ENCODE measurements around the gene CHKB. TPM values are rescaled to one million over a fixed set of nuclear protein-coding genes. Genes with fewer than 3 reads are reported as not detected.

Gene CHKB
- total RNA-seq, 1 experiment from 2014 or later = 55.1 TPM

DNA sequence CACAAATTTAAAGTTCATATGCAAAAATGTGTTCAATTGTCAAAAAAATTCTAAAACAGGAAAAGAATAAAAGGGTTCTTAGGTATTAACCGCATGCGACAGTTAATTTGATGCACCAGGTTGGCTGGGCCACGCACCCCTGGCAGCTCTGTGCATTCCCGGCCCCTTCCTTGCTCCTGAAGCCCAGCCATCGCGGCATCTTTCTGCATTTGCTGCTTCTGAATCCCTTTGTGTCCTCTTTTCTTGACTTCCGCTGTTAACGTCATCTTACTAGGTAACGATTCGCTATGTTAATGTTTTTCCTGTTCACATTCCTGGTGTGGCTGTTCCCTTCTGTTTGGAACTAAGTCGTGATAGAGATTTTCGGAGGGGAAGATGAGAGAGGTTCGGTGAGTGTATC is 44.9 kb downstream of the CHKB start:
- POLR2A ChIA-PET = interaction anchor here (0.7 kb wide), 1 partner anchor 579 kb away, joined by 3 read pairs; no protein-coding TSS in a partner anchor

More for the DNA sequence above, 44.9 kb downstream of the CHKB start:
- Histone ChIP-seq H3K9me3 (ENCODE audit: control insufficient read depth in 1 of 2, insufficient read depth in 1 of 2, low read depth in 1 of 2, low read length in 2 of 2) (no peaks in the 10 kb centered on the region), H3K4me1 (ENCODE audit: control insufficient read depth in 1 of 2, insufficient read depth in 2 of 2, low read length in 2 of 2) (peaks cover 4 to 34% of the 10 kb centered on the region in 2 experiments; a peak in 3 of 4 replicates), H3K27ac (ENCODE audit: low read depth, low read length) (no peak overlapping the region), H2AFZ (ENCODE audit: low read depth, low read length, poor library complexity, severe bottlenecking) (no peak overlapping the region), H4K20me1 (ENCODE audit: insufficient read depth) (no peaks in the 10 kb centered on the region), H3K4me3 (replicated peaks in 1 of 2; ENCODE audit: low read depth in 1 of 2, low read length in 2 of 2) (no peak overlapping the region), H3K9me2 (ENCODE audit: insufficient read depth) (no peaks in the 10 kb centered on the region), H3K9ac (ENCODE audit: low read length) (no peak overlapping the region), H3K79me2 (ENCODE audit: insufficient read depth, low read length) (no peaks in the 10 kb centered on the region), H3K27me3 (ENCODE audit: insufficient read depth, low read length) (no peaks in the 10 kb centered on the region), H3K36me3 (ENCODE audit: control insufficient read depth in 1 of 2, insufficient read depth in 2 of 2, low read length in 2 of 2) (no peaks in the 10 kb centered on the region), H3K4me2 (ENCODE audit: low read length) (no peak overlapping the region)
- ATAC-seq (no peak), DNase-seq (ENCODE audit: low read depth, low spot score) (no peak)
- ChIA-PET CTCF (no interaction called here), RAD21 (ENCODE audit: low non-redundant PET in 1 of 2, low total read pairs in 2 of 2, uncharacterized antibody in 2 of 2, unreplicated experiment in 2 of 2) (no interaction called here)
- BruUV-seq (replicated peaks) = no TSS peak
- intact Hi-C loops (cut with micrococcal nuclease) = no loop called here
- TF ChIP-seq EGR1 (IDR thresholded peaks at IDR 0.05; ENCODE audit: low read depth) (no peak), ZFX (IDR thresholded peaks at IDR 0.05) (no peak), ZBTB33 (IDR thresholded peaks at IDR 0.05; ENCODE audit: extremely low read depth, insufficient replicate concordance, low read length) (no peak), CBX3 (IDR thresholded peaks at IDR 0.05; ENCODE audit: low read depth) (no peak), CTCF (IDR thresholded peaks at IDR 0.05 in 2 of 3, conservative IDR thresholded peaks at IDR 0.05 in 1 of 3; ENCODE audit: borderline replicate concordance in 1 of 3, insufficient read depth in 1 of 3, low read depth in 2 of 3, low read length in 2 of 3) (no peak), JUND (IDR thresholded peaks at IDR 0.05) (no peak), RAD21 (IDR thresholded peaks at IDR 0.05; ENCODE audit: low read depth) (no peak), MAX (IDR thresholded peaks at IDR 0.05) (no peak), POLR2A (IDR thresholded peaks at IDR 0.05; ENCODE audit: borderline replicate concordance, extremely low read depth, insufficient read depth, insufficient read length) (no peak), CEBPB (IDR thresholded peaks at IDR 0.05; ENCODE audit: low read depth) (no peak), POLR2AphosphoS5 (IDR thresholded peaks at IDR 0.05; ENCODE audit: low read depth, low read length) (no peak), SP1 (IDR thresholded peaks at IDR 0.05; ENCODE audit: low read depth) (no peak), TCF7L2 (IDR thresholded peaks at IDR 0.05; ENCODE audit: borderline replicate concordance, extremely low read depth, insufficient read depth, insufficient read length) (no peak), REST (IDR thresholded peaks at IDR 0.05; ENCODE audit: low read depth) (no peak), ELF1 (IDR thresholded peaks at IDR 0.05; ENCODE audit: borderline replicate concordance, low read depth) (no peak), FOSL1 (IDR thresholded peaks at IDR 0.05; ENCODE audit: low read depth) (no peak), YY1 (IDR thresholded peaks at IDR 0.05; ENCODE audit: extremely low read depth, insufficient replicate concordance, low read depth, low read length) (no peak), SRF (IDR thresholded peaks at IDR 0.05; ENCODE audit: low read depth) (no peak), ZNF274 (IDR thresholded peaks at IDR 0.05; ENCODE audit: low read depth, low read length) (no peak), ATF3 (IDR thresholded peaks at IDR 0.05) (no peak)
